ENCODE data around the gene TNC. TPM values are rescaled to one million over a fixed set of nuclear protein-coding genes. Genes with fewer than 3 reads are reported as not detected.

Gene TNC
- total and polyA plus RNA-seq, 3 donors from 2014 or later: 3.3 to 44.0 (median 3.5) TPM

- no peaks in the 10 kb centered on the region for H3K36me3 ChIP-seq (ENCODE audit: low read depth, missing control alignments)
- no peak overlapping the region for H3K27ac ChIP-seq
- 56 to 72% methylated on average over 2 of the region's 2 CpGs for WGBS, 2 donors
- intact Hi-C loops (cut with DNase I; ENCODE audit: low total_unique reads): no loop called here
- H3K4me1 ChIP-seq: no peaks in the 10 kb centered on the region
- no peak for TF ChIP-seq CTCF (IDR thresholded peaks at IDR 0.05)
- TF ChIP-seq POLR2A (IDR thresholded peaks at IDR 0.05): no peak
- H3K9me3 ChIP-seq: no peaks in the 10 kb centered on the region
- no peak for DNase-seq
- no peak overlapping the region for H3K4me3 ChIP-seq
- H3K27me3 ChIP-seq: no peaks in the 10 kb centered on the region
These were observed 19.6 kb upstream of the TNC start for GRCh38 chr9:115137526-115137925.

GRCh38 chr9:115135821-115136778 lies 18.1 kb upstream of the TNC start:
- no peaks in the 10 kb centered on the region for H3K4me1 ChIP-seq
- H3K27me3 ChIP-seq: no peaks in the 10 kb centered on the region
- TF ChIP-seq POLR2A (IDR thresholded peaks at IDR 0.05) (no peak), CTCF (IDR thresholded peaks at IDR 0.05) (no peak)
- H3K36me3 ChIP-seq (ENCODE audit: low read depth, missing control alignments): no peaks in the 10 kb centered on the region
- DNase-seq: no peak
- H3K27ac ChIP-seq: no peak overlapping the region
- intact Hi-C loops (cut with DNase I; ENCODE audit: low total_unique reads): no loop called here
- no peak overlapping the region for H3K4me3 ChIP-seq
- 77 to 80% methylated on average over 8 of the region's 8 CpGs for WGBS, 2 donors
- H3K9me3 ChIP-seq: no peaks in the 10 kb centered on the region

- no peak for DNase-seq
- Histone ChIP-seq H3K27me3 (no peaks in the 10 kb centered on the region), H3K9me3 (no peaks in the 10 kb centered on the region), H3K36me3 (ENCODE audit: low read depth, missing control alignments) (no peaks in the 10 kb centered on the region), H3K4me3 (no peak overlapping the region), H3K4me1 (no peaks in the 10 kb centered on the region), H3K27ac (no peak overlapping the region)
- TF ChIP-seq POLR2A (IDR thresholded peaks at IDR 0.05): no peak
- no peak for TF ChIP-seq CTCF (IDR thresholded peaks at IDR 0.05)
- intact Hi-C loops (cut with DNase I; ENCODE audit: low total_unique reads): no loop called here
- 67 to 73% methylated on average over 4 of the region's 4 CpGs for WGBS, 2 donors
These were observed 17.0 kb upstream of the TNC start for GRCh38 chr9:115134941-115135340.

GRCh38 chr9:115133649-115134048 lies 15.7 kb upstream of the TNC start:
- no peak for TF ChIP-seq POLR2A (IDR thresholded peaks at IDR 0.05)
- no peak for TF ChIP-seq CTCF (IDR thresholded peaks at IDR 0.05)
- Histone ChIP-seq H3K27me3 (no peaks in the 10 kb centered on the region), H3K9me3 (no peaks in the 10 kb centered on the region), H3K36me3 (ENCODE audit: low read depth, missing control alignments) (no peaks in the 10 kb centered on the region), H3K27ac (no peak overlapping the region), H3K4me3 (no peak overlapping the region), H3K4me1 (no peaks in the 10 kb centered on the region)
- WGBS, 2 donors: 80 to 81% methylated on average over 2 of the region's 2 CpGs
- intact Hi-C loops (cut with DNase I; ENCODE audit: low total_unique reads): no loop called here
- no peak for DNase-seq
